Trophoblast cell (in vitro differentiated cells and primary cell): ENCODE results near the gene DIPK2B.
A peak's percentile ranks its signal among the peaks of the same experiment; 100 is the strongest.

ENCODE experiments used
- DNase-seq, 2 donors: peaks; one replicate each; pipeline ENCODE4 v3.0.0-alpha.2; 2016
- H2AFZ ChIP-seq: 2 replicates; pipeline ENCODE4 v1.6.1; 2013; ENCODE audit warnings: low read length, moderate library complexity, mild to moderate bottlenecking; ENCODE audit not compliant: insufficient read depth, poor library complexity
- H2AK5ac ChIP-seq: 2 replicates; pipeline ENCODE4 v1.6.1; 2013; ENCODE audit warnings: mild to moderate bottlenecking, low read length
- H2BK120ac ChIP-seq: 2 replicates; pipeline ENCODE4 v1.6.1; 2013; ENCODE audit warnings: low read length, mild to moderate bottlenecking, moderate library complexity; ENCODE audit not compliant: insufficient read depth, poor library complexity
- H2BK12ac ChIP-seq: 2 replicates; pipeline ENCODE4 v1.6.1; 2013; ENCODE audit warnings: mild to moderate bottlenecking, low read length, moderate library complexity
- H2BK5ac ChIP-seq: 2 replicates; pipeline ENCODE4 v1.6.1; 2013; ENCODE audit warnings: low read length, low read depth, moderate library complexity, mild to moderate bottlenecking; ENCODE audit not compliant: poor library complexity
- H3K14ac ChIP-seq: 2 replicates; pipeline ENCODE4 v1.6.1; 2013; ENCODE audit warnings: mild to moderate bottlenecking, low read length
- H3K18ac ChIP-seq: 2 replicates; pipeline ENCODE4 v1.6.1; 2013; ENCODE audit warnings: mild to moderate bottlenecking, low read length
- H3K23ac ChIP-seq: 2 replicates; pipeline ENCODE4 v1.6.1; 2013; ENCODE audit warnings: low read length
- H3K27ac ChIP-seq: 2 replicates; pipeline ENCODE4 v1.5.1; 2013; ENCODE audit warnings: low read depth, mild to moderate bottlenecking, inconsistent platforms, low read length, moderate library complexity
- H3K27me3 ChIP-seq: 2 replicates; pipeline ENCODE4 v1.6.1; 2013; ENCODE audit warnings: inconsistent platforms, mild to moderate bottlenecking, low read length, moderate library complexity; ENCODE audit not compliant: insufficient read depth
- H3K36me3 ChIP-seq, 2 experiments: 1 replicate in 1 of 2; 2 replicates in 1 of 2; pipeline ENCODE4 v1.6.1; 2013; ENCODE audit warnings: low read length in 2 of 2, mild to moderate bottlenecking in 2 of 2, moderate library complexity in 1 of 2; ENCODE audit not compliant: insufficient read depth in 2 of 2, control insufficient read depth in 1 of 2
- H3K4ac ChIP-seq: 2 replicates; pipeline ENCODE4 v1.6.1; 2013; ENCODE audit warnings: low read depth, mild to moderate bottlenecking, low read length, moderate library complexity
- H3K4me1 ChIP-seq, 2 experiments: 1 replicate in 1 of 2; 2 replicates in 1 of 2; pipeline ENCODE4 v1.6.1; 2013; ENCODE audit warnings: low read length in 2 of 2, mild to moderate bottlenecking in 2 of 2, moderate library complexity in 1 of 2; ENCODE audit not compliant: insufficient read depth in 2 of 2, control insufficient read depth in 1 of 2
- H3K4me2 ChIP-seq: 2 replicates; pipeline ENCODE4 v1.6.1; 2013; ENCODE audit warnings: inconsistent platforms, mild to moderate bottlenecking, low read length, moderate library complexity
- H3K4me3 ChIP-seq: 2 replicates; pipeline ENCODE4 v1.5.1; 2013; ENCODE audit warnings: mild to moderate bottlenecking, low read depth, low read length, inconsistent platforms
- H3K79me1 ChIP-seq: one replicate; pipeline ENCODE4 v1.6.1; 2013; ENCODE audit warnings: low read length
- H3K79me2 ChIP-seq: 2 replicates; pipeline ENCODE4 v1.6.1; 2013; ENCODE audit warnings: low read length, mild to moderate bottlenecking; ENCODE audit not compliant: control insufficient read depth, insufficient read depth, poor library complexity
- H3K9ac ChIP-seq: 2 replicates; pipeline ENCODE4 v1.6.1; 2013; ENCODE audit warnings: mild to moderate bottlenecking, low read length
- H3K9me3 ChIP-seq: 2 replicates; pipeline ENCODE4 v1.6.1; 2013; ENCODE audit warnings: low read depth, mild to moderate bottlenecking, control low read depth, inconsistent platforms, low read length; ENCODE audit not compliant: insufficient read depth
- H4K12ac ChIP-seq: 2 replicates; pipeline ENCODE4 v1.6.1; 2013; ENCODE audit warnings: low read depth, mild to moderate bottlenecking, low read length, moderate library complexity
- H4K8ac ChIP-seq: 2 replicates; pipeline ENCODE4 v1.6.1; 2013; ENCODE audit warnings: low read depth, mild to moderate bottlenecking, low read length, moderate library complexity
- H4K91ac ChIP-seq: one replicate; pipeline ENCODE4 v1.6.1; 2013; ENCODE audit warnings: low read depth, mild to moderate bottlenecking, low read length, moderate library complexity
- WGBS: extraction: QIAGEN DNeasy Blood & Tissue Kit; methylation state at CpG from one replicate; pipeline ENCODE4 v1.1.7; 2013; ENCODE audit warnings: missing lambda C conversion rate; ENCODE audit not compliant: insufficient read length, insufficient coverage; ENCODE audit errors: extremely low coverage; 5-methylcytosine and 5-hydroxymethylcytosine counted together

DIPK2B gene

GRCh38 chrX:45154462-45154861, 46.2 kb downstream of the DIPK2B start:
- Histone ChIP-seq H3K14ac (no peak overlapping the region), H3K79me2 (no peaks in the 10 kb centered on the region), H3K27ac (no peak overlapping the region), H2BK5ac (no peak overlapping the region), H2AK5ac (no peak overlapping the region), H3K4me2 (no peak overlapping the region), H3K36me3 (no peaks in the 10 kb centered on the region), H3K18ac (no peak overlapping the region), H3K4ac (no peak overlapping the region), H3K4me3 (no peak overlapping the region), H3K4me1 (no peaks in the 10 kb centered on the region), H2BK12ac (no peak overlapping the region), H3K9ac (no peak overlapping the region), H2AFZ (no peak overlapping the region), H4K91ac (no peak overlapping the region), H3K27me3 (no peaks in the 10 kb centered on the region), H3K79me1 (no peaks in the 10 kb centered on the region), H4K12ac (no peak overlapping the region), H2BK120ac (no peak overlapping the region), H4K8ac (no peak overlapping the region), H3K23ac (no peak overlapping the region), H3K9me3 (no peaks in the 10 kb centered on the region)
- peak in 1 of 2 donors; percentile 68 for DNase-seq

DNA sequence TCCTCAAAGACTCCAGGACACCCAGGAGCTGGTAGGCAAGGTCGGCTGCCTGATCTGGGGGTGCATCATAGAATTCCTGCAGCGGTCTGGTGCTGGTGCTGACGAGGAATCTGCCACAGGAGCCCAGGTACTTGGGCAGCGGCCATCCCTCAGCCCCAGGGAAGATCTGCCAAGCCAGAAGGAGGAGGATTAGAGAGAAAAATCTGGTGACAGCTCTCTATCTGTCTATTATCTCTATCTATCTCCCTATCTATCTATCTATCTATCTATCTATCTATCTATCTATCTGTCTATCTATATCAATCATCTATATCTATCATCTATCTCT, 46.7 kb downstream of the DIPK2B start:
- Histone ChIP-seq H2AFZ (no peak overlapping the region), H3K14ac (no peak overlapping the region), H4K12ac (no peak overlapping the region), H2BK5ac (no peak overlapping the region), H3K4me1 (no peaks in the 10 kb centered on the region), H3K23ac (no peak overlapping the region), H3K4me2 (no peak overlapping the region), H2BK12ac (no peak overlapping the region), H3K18ac (no peak overlapping the region), H4K8ac (no peak overlapping the region), H3K79me1 (no peaks in the 10 kb centered on the region), H3K9me3 (no peaks in the 10 kb centered on the region), H3K27me3 (no peaks in the 10 kb centered on the region), H2AK5ac (no peak overlapping the region), H4K91ac (no peak overlapping the region), H3K79me2 (no peaks in the 10 kb centered on the region), H3K36me3 (no peaks in the 10 kb centered on the region), H2BK120ac (no peak overlapping the region), H3K9ac (no peak overlapping the region), H3K4me3 (no peak overlapping the region), H3K4ac (no peak overlapping the region), H3K27ac (no peak overlapping the region)
- no peak for DNase-seq
- no CpG with 5 or more reads among the region's 4 CpGs for WGBS
